ENCODE results near the gene TMEM116.

The TMEM116 gene

DNA sequence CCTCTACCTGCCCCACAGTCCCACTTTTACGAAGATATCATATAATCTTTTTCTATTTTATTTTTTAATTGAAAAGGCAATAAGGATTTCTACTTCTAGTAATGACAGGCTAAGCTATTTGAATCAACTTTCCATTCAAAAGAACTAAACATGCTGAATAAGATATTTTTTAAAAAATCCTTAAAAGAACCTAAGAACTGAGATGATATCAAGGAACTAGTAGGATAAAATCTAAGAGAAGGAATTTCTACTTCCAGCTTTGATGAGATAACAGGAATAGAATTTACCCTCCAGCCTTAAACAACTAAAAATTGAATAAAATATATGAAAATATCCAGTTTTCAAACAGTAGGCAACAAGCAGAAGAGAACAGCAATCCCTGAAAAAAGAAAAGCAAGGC lies 69.0 kb downstream of the TMEM116 start:
- Histone ChIP-seq H3K79me2 (ENCODE audit: control insufficient read depth, low read length) (no peaks in the 10 kb centered on the region), H3K9me2 (replicated peaks; ENCODE audit: control insufficient read depth, low read length) (no peaks in the 10 kb centered on the region), H3K9me3 (ENCODE audit: control insufficient read depth, insufficient read depth, low read length) (no peaks in the 10 kb centered on the region), H3K27ac (ENCODE audit: low read depth, low read length) (no peak overlapping the region), H3K36me3 (ENCODE audit: control insufficient read depth, low read length) (no peaks in the 10 kb centered on the region), H4K20me1 (ENCODE audit: control insufficient read depth, insufficient read depth, low read depth, low read length) (no peaks in the 10 kb centered on the region), H3F3A (ENCODE audit: control insufficient read depth, insufficient read depth) (peaks cover 4% of the 10 kb centered on the region; the same call in 1 of the 2 replicates), H3K4me3 (ENCODE audit: low read length) (no peak overlapping the region), H3K27me3 (ENCODE audit: control insufficient read depth, low read length) (no peaks in the 10 kb centered on the region), H3K4me2 (ENCODE audit: low read length) (no peak overlapping the region), H3K4me1 (ENCODE audit: control insufficient read depth, low read length) (0 out of 2 replicates have a peak, but pooled peaks cover 3% of the 10 kb centered on the region)
- TF ChIP-seq CTCF (IDR thresholded peaks at IDR 0.05; ENCODE audit: low read depth, low read length, poor library complexity, severe bottlenecking), result no peak
- no peak for TF ChIP-seq EZH2phosphoT487 (IDR thresholded peaks at IDR 0.05; ENCODE audit: borderline replicate concordance, low read length)

DNA sequence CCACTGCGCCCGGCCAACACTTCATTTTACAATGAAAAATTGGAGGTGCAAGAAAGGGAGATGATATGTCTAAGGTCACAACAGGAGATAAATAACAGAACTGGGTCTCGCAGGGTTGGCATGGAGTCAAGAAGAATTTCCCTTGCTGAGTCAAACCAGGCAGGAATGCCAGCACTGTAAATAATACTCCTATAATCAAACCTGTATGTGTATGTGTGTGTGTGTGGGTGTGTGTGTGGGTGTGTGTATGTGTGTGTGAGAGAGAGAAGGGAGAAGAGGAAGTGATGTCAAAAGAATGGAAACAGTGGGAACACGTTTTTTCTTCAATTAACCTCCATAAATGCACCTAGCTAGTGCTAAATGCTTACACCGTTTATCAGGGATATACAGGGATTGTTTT lies 70.4 kb downstream of the TMEM116 start:
- no peaks in the 10 kb centered on the region for H3K27me3 ChIP-seq (ENCODE audit: control insufficient read depth, low read length)
- H3K27ac ChIP-seq (ENCODE audit: low read depth, low read length), result no peak overlapping the region
- no peaks in the 10 kb centered on the region for H3K79me2 ChIP-seq (ENCODE audit: control insufficient read depth, low read length)

DNA sequence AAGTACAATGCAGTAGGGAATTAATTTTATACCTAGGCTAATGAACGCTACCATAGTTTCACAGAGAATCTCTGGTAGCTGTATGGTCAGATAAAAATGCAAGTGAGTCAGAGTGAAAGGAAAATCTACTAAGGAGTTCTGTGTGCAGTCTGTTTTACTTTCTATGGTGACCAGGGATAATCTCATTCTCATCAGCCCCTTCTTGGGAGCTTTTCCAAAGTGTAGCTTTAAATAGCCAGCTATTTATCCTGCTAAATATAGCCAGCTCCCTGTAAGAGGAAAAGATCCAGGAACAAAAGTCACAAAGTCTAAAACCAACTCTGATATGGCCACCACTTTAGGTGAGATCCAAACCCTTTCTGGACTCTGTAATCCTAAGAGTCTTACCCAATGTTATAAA lies 75.5 kb downstream of the TMEM116 start:
- H3K27me3 ChIP-seq (ENCODE audit: control insufficient read depth, low read length), result no peaks in the 10 kb centered on the region
- H3F3A ChIP-seq (ENCODE audit: control insufficient read depth, insufficient read depth), result no peaks in the 10 kb centered on the region
- no peak for TF ChIP-seq EZH2phosphoT487 (IDR thresholded peaks at IDR 0.05; ENCODE audit: borderline replicate concordance, low read length)
- no peak for TF ChIP-seq CTCF (IDR thresholded peaks at IDR 0.05; ENCODE audit: low read depth, low read length, poor library complexity, severe bottlenecking)
- no peak overlapping the region for H3K4me2 ChIP-seq (ENCODE audit: low read length)
- H3K36me3 ChIP-seq (ENCODE audit: control insufficient read depth, low read length), result no peaks in the 10 kb centered on the region
- no peak overlapping the region for H3K4me3 ChIP-seq (ENCODE audit: low read length)
- H3K4me1 ChIP-seq (ENCODE audit: control insufficient read depth, low read length), result no peaks in the 10 kb centered on the region
- H4K20me1 ChIP-seq (ENCODE audit: control insufficient read depth, insufficient read depth, low read depth, low read length), result no peaks in the 10 kb centered on the region
- H3K27ac ChIP-seq (ENCODE audit: low read depth, low read length), result no peak overlapping the region
- H3K79me2 ChIP-seq (ENCODE audit: control insufficient read depth, low read length), result no peaks in the 10 kb centered on the region
- no peaks in the 10 kb centered on the region for H3K9me2 ChIP-seq (replicated peaks; ENCODE audit: control insufficient read depth, low read length)
- H3K9me3 ChIP-seq (ENCODE audit: control insufficient read depth, insufficient read depth, low read length), result no peaks in the 10 kb centered on the region

More for the DNA sequence above, 70.4 kb downstream of the TMEM116 start:
- no peak overlapping the region for H3K4me2 ChIP-seq (ENCODE audit: low read length)
- H3K36me3 ChIP-seq (ENCODE audit: control insufficient read depth, low read length), result no peaks in the 10 kb centered on the region
- no peaks in the 10 kb centered on the region for H4K20me1 ChIP-seq (ENCODE audit: control insufficient read depth, insufficient read depth, low read depth, low read length)
- H3K9me3 ChIP-seq (ENCODE audit: control insufficient read depth, insufficient read depth, low read length), result no peaks in the 10 kb centered on the region
- peaks cover 4% of the 10 kb centered on the region; the same call in 1 of the 2 replicates for H3F3A ChIP-seq (ENCODE audit: control insufficient read depth, insufficient read depth)
- H3K4me3 ChIP-seq (ENCODE audit: low read length), result no peak overlapping the region
- no peaks in the 10 kb centered on the region for H3K9me2 ChIP-seq (replicated peaks; ENCODE audit: control insufficient read depth, low read length)
- 0 out of 2 replicates have a peak, but pooled peaks cover 3% of the 10 kb centered on the region for H3K4me1 ChIP-seq (ENCODE audit: control insufficient read depth, low read length)
- TF ChIP-seq EZH2phosphoT487 (IDR thresholded peaks at IDR 0.05; ENCODE audit: borderline replicate concordance, low read length), result no peak
- TF ChIP-seq CTCF (IDR thresholded peaks at IDR 0.05; ENCODE audit: low read depth, low read length, poor library complexity, severe bottlenecking), result no peak

Measured in DOHH2 (cell line).